SW 1271 (cell line): ENCODE data around the gene ARID3A.

Experiments used
- DNase-seq, 2 experiments: peaks; one replicate each; lab custom pipeline; 2025; lab: John Stamatoyannopoulos, UW

The ARID3A gene

DNA sequence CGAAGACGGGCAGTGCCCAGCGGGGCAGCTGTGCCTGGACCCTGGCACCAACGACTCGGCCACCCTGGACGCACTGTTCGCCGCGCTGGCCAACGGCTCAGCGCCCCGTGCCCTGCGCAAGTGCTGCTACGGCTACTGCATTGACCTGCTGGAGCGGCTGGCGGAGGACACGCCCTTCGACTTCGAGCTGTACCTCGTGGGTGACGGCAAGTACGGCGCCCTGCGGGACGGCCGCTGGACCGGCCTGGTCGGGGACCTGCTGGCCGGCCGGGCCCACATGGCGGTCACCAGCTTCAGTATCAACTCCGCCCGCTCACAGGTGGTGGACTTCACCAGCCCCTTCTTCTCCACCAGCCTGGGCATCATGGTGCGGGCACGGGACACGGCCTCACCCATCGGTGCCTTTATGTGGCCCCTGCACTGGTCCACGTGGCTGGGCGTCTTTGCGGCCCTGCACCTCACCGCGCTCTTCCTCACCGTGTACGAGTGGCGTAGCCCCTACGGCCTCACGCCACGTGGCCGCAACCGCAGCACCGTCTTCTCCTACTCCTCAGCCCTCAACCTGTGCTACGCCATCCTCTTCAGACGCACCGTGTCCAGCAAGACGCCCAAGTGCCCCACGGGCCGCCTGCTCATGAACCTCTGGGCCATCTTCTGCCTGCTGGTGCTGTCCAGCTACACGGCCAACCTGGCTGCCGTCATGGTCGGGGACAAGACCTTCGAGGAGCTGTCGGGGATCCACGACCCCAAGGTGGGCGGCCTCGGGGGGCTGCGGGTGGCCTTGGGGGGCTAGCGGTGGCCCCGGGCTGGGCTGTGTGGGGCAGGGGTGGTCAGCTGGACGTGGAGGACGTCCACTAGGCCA lies 79.2 kb downstream of the ARID3A start:
- no peak for DNase-seq

DNA sequence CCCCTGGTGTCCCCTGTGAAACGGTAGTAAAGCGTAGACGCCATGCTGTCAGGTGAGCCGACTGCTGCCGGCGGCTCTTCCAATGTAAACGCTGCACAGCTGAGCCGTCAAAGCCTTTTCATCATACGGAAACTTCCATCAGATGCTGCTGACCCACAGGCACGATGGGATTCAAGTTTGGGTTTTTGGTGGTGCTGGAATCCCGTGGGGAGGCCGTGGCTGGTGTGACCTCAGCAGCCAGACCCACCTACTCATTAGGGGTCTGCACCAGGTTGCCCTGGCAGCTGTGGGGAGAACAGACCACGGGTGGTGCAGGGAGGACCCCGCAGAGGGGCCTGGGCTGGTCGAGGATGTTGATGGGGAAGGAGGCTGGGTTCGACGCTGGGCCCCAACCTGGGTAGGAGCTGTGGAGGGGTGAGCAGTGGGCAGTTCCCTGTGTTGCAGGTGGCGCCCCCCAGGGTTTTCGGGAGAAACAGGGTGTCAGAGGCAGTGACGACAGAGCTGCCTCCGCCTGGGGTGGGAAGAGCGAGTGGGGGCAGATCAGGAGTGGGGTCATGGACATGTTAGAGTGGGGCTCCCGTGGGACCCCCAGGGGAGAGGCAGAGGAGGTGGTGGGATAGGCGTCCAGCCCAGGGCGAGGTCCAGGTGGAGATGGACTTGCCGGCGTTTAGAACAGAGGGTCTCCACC lies 81.0 kb downstream of the ARID3A start:
- DNase-seq: no peak

DNA sequence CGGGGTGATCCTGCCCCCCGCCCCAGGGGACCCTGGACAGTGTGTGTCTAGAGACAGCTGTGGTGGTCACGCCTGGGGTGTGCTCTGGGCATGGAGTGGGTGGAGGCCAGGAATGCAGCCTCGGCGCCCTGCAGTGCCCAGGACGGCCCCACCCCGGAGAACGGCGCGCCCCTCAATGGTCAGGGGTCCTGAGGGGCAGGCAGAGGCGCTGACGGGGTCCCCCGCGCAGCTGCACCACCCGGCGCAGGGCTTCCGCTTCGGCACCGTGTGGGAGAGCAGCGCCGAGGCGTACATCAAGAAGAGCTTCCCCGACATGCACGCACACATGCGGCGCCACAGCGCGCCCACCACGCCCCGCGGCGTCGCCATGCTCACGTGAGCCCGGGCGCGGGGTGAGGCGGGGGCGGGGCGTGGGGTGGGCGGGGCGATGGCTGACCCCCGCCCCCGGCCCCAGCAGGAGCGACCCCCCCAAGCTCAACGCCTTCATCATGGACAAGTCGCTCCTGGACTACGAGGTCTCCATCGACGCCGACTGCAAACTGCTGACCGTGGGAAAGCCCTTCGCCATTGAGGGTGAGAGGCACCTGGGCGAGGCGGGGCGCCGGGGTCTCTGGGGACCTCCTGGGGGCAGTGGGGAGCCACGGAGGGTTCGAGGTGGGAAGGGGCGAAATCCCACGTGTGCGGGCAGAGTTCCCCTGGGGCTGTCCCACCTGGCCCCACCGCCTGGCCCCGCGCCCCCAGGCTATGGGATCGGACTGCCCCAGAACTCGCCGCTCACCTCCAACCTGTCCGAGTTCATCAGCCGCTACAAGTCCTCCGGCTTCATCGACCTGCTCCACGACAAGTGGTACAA lies 81.8 kb downstream of the ARID3A start:
- no peak for DNase-seq

DNA sequence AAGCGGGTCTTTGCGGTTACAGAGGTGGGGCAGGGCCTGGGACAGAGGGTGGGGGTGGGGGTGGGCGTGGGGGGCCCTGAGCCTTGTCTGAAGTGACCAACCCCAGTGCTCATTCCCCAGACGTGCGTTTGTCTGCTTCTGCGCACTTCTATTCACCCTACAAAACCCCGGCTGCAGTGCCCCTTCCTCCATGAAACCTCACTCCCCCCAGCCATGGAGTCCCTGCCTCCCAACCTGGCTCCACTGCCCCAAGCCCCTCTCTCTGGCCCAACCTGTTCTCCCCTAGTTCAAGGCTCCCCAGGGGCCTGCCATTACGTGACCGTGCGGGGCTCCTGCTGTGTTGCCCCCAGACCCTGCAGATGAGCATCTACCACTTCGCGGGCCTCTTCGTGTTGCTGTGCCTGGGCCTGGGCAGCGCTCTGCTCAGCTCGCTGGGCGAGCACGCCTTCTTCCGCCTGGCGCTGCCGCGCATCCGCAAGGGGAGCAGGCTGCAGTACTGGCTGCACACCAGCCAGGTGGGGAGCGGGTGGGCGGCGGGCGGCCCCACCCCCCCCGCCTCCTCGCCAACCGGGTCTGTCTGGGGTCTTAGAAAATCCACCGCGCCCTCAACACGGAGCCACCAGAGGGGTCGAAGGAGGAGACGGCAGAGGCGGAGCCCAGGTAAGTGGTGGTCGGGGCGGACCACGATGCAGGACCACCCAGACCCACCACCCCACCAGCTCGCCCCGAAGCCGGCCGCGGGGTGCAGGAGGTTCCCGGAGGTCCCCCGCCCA lies 82.6 kb downstream of the ARID3A start:
- no peak for DNase-seq

DNA sequence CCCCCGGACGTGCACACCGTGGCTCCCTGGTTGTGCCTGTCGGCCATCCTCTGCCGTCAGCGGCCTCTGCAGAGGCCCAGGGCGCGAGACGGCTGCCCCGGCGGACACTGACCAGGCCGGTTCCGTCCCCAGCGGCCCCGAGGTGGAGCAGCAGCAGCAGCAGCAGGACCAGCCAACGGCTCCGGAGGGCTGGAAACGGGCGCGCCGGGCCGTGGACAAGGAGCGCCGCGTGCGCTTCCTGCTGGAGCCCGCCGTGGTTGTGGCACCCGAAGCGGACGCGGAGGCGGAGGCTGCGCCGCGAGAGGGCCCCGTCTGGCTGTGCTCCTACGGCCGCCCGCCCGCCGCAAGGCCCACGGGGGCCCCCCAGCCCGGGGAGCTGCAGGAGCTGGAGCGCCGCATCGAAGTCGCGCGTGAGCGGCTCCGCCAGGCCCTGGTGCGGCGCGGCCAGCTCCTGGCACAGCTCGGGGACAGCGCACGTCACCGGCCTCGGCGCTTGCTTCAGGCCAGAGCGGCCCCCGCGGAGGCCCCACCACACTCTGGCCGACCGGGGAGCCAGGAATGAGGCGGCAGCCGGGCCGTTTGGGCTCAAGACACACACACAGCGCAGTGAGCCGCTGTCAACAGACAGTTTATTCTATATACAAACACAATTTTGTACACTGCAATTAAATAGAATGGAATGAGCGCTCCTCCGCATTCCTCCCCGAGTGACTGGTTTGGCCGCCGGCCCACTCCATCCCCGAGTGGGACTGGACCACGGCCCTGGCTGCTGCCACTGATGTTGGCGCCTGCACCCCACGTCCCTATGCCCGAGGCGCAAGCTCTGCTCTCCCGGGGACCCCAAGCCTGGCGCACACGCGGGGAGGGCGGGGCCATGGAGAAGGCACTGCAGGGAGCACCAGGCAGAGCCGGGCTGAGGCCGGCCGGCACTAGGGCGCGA lies 83.5 kb downstream of the ARID3A start:
- DNase-seq: no peak

DNA sequence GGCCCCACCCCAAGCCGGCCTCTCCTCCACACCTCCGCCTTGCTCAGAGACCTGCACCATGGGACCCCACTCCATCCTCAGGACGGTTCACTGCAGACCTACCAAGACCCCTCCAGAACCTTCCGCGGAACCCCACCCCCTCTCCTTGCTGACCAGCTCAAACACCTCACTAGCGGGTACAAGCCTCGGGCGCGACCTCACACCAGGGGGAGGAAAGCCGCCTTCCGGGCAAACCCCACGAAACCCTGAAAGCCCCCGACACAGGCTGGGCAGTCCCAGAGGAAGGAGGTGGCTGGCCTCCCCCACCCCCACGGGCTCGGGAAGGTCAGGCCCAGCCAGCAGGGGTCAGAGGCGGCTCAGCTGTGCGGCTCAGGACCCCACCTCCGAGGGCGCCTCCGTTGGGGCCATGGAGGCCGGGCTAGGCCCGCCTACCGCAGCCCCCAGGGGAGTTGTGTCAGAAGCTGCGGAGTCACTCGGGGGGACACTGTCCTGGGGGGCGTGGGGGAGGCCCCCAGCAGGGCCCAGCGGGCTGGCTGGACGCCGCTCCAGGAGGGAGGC lies 84.2 kb downstream of the ARID3A start:
- DNase-seq: no peak

DNA sequence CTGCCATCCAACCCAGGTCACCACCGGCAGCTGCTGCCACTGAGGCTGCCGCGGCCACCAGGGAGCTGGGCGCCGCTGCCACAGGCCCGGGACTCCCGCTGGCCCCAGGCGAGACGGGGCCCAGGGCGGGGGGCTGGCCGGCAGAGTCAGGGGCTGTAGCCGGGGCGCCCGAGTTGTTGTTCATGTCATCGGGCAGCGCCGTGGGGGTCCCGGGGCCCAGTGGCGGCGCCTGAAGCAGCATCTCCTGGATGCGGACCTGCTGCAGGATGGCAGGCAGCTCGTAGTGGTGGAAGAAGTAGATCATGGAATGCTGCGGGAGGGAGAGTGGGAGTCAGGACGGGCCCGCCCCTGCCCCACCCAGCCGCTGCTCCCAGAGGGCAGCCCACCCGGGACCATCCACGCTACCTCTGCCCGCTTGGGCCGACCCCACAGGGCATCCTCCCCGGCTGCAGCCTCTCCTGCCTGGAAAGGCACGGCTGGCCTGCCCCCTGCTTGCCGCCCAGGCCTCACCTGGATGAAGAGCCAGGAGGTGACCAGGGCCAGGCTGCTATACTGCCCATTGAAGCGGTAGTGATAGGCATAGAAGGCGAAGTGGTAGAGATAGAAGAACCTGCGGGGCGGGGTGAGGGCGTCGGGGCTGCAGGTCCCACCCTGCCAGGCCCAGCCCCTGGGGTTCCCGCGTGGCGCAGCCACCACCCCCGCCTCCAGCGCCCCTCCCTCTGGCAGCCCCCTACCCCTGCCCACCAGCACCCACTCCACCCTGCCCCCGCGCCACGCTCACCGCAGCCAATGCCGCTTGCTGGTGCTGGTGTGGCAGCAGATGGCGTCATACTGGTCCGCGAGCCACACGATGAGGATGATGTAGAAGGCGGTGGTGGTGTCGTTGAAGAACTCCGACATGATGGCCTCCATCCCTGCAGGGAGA lies 85.0 kb downstream of the ARID3A start:
- no peak for DNase-seq

DNA sequence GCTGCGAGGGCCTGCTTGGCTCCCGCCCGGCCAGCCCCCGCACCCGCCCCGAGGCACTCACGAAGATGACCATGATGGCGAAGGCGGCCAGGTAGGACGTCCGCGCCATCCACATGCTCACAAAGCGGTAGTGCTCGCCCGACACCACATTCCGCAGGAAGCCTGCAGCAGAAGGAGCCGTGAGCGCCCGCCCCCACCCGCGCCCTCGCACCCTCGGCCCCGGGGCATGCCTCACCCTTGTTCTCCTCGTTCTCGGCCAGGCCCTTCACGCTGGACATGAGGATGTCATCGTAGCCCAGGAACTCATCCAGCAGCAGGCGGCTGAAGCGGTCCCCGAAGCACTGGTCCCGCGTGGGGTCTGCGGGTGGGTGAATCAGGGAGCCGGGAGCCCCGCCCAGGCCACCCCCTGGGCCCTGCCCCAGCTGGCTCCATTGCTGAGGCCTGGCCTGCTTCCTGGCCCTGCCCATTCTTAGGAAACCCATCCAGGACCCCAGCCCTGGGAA lies 86.0 kb downstream of the ARID3A start:
- DNase-seq: no peak

DNA sequence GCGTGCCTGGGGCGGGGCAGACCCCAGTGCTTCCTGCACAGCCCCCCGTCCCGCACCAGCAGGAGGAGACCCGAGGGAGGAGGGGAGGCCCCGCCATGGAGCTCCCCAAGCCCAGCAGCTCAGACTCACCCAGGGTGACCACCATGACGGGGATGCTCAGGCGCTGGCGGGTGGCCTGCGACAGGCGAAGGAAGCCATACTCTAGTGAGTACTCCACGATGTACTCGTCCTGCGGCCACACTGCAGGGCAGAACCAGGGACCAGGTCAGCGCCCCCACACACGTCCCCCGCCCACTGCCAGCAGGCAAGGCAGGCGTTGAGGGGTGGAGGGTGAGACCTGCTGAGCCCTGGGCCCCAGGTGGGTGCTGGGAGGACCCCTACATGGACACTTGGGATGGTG lies 86.5 kb downstream of the ARID3A start:
- DNase-seq: no peak

DNA sequence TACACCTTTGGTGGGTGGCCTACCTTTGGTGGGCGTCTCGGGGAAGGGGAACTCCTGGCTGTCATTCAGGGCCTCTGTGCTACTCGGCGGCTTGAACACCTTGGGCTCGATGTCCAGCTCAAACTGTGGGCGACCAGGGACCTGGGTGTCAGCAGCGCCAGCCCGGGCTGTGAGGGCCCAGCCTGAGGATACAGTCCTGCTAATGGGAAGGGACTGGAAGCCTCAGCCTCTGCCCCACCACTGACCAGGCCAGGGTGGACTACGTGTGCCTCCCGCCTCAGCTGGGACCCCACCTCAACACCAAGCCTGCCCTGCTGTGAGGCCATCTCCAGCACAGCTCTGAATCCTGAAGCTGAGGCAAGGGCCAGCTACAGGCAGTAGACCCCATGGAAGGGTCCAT lies 87.4 kb downstream of the ARID3A start:
- no peak for DNase-seq

DNA sequence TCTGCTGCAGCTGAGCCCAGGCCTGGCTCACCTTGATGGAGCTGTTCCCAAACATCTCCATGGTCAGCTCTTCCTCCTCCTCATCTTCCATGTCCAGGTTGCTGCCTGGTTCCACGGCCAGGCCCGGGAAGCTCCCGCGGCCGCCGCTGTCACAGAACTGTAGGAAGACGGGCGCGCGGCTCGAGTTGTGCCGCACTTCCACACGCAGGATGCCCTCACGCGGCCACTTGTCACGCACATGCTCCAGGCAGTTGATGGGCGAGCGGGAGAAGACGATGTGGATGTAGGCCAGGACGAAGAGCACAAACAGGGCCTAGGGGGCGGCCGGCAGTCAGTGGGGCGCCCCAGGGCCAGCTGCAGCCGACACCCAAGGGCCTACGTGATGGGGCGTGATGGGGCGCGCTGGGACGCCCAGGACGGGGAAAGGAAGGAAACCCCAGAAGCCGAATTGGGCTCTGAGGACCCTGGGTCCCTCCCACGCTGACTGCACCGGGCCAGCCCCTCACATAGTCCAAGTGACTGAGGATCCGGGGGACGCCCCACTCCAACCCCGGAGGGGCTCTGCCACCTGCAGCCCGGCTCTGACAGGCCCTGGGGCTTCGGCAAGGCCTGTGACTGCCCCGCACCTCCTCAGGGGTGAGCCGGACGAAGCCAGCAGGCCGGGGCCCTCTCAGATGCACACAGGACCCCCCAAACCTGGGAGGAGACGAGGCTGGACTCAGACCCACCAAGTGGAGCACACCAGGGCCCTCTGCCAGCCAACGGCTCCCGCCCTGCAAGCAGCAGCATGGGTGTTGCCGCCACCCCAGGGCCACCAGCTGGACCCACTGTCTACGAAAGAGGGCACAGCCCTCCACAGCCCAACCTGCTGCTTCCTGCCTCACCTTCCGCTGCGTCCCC lies 88.6 kb downstream of the ARID3A start:
- DNase-seq: no peak

DNA sequence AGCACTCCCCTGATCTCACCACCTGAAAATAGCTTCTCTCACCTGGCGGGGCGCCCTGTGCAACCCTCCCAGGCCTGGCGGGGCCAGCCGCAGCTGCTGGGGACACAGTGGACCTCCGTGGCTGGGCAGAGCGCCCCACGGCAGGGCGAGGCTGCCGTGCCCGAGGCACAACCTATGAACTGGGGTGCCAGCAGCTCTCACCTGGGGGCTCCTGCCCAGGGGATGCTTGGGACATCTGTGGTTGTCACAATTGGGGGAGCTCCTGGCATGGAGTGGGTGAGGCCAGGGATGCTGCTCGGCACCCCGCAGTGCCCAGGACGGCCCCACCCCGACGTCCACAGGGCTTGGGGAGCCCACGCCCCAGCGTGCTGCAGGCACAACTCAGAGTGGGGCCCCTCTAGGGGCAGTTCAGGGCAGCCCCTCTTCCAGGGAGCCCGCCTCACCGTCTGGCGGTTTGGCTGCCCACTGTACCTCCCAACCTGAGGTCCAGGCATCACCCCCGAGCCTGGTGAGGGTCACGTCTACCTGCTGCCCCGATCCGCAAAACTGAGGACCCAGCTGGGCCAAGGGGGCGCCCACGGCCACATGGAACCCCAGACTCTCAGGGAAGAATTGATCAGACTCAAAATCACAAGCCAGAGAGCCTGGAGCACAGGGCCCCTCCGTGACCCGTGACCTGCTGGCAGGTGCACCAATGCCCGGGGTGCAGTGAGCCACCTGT lies 89.4 kb downstream of the ARID3A start:
- DNase-seq: no peak

DNA sequence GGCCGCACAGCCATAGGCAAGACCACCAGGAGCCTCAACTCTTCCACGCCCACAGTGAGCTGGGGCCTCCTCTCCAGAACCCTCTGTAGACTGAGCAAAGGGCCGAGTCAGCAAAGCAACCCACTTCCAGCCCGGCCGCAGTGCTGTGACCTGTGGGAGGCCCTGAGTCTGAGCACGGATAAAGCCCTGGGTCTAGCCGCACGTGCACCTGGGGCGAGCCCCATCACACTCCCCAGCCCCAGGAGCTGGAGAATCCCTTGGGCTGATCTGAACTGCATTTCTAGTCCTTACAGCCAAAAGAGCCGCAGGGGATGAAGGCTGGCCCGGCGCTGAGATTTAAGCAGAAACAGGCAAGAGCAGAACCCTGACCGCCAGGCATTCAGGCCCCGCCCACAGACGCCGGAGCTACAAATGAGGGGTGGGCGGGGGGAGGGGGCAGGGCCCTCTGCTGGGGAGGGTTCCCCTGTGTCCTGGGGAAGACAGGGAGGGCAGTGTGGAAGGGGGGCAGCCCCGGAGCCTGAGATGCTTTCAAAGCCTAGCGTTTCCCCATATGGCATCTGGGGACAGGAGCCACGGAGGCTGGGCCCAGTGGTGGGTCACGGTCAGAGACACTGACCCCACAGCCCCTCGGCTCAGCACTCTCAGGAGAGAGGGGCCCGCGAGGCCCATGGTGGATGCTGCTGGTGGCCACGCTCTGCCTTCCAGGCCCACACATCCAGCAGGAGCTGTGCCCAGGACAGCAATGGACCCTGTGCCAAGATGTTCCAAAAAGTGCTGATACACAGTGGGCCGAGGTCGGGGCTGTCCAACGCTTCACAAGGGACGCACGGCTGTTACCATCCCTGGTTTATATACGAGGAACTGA lies 90.2 kb downstream of the ARID3A start:
- DNase-seq: no peak

DNA sequence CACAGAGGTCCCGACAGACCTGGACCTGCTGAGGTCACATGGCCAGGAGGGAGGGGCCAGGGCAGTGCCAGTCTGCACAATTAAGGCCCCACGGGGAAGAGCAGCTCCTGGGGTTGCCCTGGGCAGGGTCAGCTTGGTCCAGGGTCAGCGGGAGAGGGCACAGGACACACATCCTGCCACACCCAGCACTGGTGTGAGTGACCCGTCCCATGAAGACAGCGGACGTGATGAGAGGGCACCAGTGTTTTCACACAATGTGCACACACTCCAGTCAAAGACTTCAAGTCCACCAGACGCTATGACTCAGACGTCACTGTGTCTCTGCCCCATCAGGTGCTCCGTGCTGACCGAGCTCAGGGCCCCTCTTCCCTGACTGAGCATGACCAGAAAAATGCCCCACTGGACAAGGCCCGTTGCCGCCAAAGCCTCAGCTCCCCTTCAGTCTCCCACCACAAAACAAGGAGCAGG lies 90.8 kb downstream of the ARID3A start:
- no peak for DNase-seq

DNA sequence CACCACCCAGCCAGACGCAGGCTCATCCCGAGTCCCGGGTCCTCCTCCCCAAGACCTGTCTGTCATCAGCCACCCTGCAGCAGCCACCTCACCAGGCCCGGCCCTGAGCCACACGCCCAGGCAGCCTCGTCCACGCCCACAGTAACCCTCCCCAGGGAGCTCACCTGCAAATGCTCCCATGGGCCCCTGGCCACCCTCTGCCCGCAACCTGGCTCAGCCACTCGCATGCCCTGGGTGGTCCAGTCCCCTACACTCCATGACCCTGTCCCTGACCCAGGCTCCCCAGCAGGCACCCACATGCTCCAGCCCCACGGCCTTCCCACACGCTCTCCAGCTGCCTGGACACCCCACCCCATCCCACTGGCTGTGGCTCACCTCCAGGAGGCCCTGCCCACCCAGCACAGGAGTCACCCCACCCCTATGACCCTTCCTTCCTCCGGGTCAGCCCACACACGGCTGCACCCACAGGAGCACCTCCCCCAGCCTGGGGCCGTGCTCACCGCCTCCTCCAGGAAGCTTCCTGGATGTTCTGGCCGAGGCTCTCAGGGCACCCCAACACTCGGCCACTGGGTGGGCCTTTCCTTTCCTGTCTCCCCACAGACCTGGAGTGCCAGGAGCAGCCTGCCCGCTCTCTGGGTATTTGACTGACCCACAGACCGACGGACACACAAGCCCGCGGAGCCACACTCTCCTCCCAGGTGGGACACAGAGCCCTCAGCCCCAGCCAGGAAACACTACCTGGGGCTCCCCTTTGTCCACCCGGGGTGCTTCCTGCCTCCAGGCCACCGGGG lies 91.5 kb downstream of the ARID3A start:
- DNase-seq: no peak
